ENCODE measurements around the gene SLC47A1.
"Not testable (repeated sequence)": the region's sequence is repeated elsewhere in the genome, so short reads cannot be mapped to it uniquely, and the experiment has no call there.

GRCh38 chr17:19505561-19505960 is 28.1 kb upstream of the SLC47A1 start:
- TF ChIP-seq CTCF (IDR thresholded peaks at IDR 0.05); EZH2 (IDR thresholded peaks at IDR 0.05; ENCODE audit: borderline replicate concordance, insufficient read depth, low read depth, low read length, poor library complexity, severe bottlenecking): not testable (repeated sequence)
